LNCAP (cell line): Measurements from ENCODE around the gene TNFRSF8.

Experiments
- TF ChIP-seq, protein P1 (sequence below): fragments of 450-650 bp; IDR thresholded peaks from 2 replicates; pipeline ENCODE4 v1.5.1; 2017; ENCODE audit warnings: mild to moderate bottlenecking

Gene TNFRSF8

DNA sequence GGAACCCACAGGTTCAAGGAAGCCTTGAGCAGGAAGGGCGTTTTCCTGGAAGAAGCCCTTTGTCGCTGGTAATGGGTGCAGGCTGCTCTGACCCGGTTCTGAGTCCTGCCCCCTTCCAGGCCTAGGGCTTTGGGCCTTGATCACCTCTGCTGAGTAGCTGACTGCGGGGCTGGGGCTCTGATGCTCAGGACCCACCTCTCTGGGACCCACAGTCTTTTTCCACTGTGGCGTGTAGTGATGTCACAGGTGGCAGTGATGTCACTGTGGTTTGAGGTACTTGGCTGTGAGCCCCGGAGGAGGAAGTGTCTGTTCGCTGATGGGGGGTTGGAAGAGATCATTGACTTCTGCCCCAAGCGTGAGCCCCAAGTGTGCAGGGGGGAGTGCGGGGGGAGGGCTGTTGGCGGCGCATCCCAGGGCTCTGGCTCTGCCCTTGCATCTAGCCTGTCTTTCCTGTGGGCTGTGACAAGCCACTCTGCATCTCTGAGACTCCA is 110.6 kb downstream of the TNFRSF8 start:
- TF ChIP-seq, protein P1, sequence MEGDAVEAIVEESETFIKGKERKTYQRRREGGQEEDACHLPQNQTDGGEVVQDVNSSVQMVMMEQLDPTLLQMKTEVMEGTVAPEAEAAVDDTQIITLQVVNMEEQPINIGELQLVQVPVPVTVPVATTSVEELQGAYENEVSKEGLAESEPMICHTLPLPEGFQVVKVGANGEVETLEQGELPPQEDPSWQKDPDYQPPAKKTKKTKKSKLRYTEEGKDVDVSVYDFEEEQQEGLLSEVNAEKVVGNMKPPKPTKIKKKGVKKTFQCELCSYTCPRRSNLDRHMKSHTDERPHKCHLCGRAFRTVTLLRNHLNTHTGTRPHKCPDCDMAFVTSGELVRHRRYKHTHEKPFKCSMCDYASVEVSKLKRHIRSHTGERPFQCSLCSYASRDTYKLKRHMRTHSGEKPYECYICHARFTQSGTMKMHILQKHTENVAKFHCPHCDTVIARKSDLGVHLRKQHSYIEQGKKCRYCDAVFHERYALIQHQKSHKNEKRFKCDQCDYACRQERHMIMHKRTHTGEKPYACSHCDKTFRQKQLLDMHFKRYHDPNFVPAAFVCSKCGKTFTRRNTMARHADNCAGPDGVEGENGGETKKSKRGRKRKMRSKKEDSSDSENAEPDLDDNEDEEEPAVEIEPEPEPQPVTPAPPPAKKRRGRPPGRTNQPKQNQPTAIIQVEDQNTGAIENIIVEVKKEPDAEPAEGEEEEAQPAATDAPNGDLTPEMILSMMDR: no peak

GRCh38 chr1:12174924-12175810 is 112.1 kb downstream of the TNFRSF8 start:
- TF ChIP-seq, protein P1: no peak

DNA sequence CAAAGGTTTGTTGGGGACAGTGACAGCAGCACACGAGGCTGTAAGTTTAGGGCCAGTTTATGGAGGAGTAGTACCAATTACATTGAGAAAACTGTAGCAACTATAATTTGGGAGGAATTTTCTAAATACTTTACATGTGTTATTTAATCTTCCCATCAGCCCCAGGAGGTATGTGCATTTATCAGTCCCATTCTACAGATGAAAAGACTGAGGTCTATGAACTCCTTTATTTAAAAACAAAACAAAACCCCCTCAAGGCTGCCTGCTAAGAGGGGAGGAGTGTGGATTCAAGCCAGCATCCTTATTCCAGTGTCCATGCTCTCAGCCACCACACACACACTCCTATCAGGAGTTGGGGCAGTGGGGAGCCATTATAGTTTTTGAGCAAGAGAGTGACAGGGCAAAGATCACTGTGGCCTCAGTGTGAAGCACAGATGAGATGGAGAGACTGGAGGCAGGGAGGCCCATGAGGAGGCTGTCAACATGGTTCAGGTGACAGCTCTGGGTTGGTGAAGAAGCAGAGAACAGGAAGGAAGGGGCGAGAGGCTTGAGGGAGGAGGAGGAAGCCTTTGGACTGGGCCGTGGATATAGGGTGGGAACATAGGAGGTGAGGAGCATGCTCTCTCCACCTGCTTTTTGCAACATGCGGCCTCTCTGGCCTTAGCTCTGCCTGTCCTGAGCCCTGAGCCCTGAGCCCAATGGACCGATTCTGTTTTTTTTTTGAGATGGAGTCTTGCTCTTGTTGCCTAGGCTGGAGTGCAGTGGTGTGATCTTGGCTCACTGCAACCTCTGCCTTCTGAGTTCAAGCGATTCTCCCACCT is 113.4 kb downstream of the TNFRSF8 start:
- TF ChIP-seq, protein P1: no peak

DNA sequence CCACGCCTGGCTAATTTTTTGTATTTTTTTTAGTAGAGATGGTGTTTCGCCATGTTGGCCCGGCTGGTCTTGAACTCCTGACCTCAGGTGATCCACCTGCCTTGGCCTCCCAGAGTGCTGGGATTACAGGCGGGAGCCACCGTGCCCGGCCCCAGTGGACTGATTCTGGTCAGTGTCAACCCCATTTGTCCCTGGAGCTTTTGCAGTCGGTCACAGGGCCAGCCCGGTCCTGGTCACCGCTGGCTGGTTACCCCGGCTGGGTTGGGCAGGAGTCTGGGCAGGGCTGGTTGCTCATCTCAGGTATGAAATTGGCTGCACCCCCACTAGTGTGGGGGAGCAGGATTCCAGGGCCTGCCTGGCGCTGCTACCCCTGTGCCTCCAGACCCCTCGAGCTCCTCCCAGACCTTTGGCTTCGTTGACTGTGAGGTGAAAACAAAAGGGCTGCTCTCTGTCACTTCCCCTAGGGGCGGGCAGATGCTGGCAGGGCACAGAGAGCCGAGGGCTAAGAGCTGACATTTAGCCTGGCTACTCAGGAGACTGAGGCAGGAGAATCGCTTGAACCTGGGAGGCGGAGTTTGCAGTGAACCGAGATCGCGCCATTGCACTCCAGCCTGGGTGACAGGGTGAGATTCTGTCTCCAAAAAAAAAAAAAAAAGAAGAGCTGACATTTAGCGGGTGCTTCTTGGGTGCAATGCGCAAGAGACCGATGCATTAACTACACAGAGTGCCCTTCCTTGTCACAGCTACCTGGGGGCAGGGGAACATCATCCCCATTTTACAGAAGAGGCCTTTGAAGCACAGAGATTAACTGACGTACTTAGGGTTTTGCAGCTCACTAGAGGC is 114.3 kb downstream of the TNFRSF8 start:
- TF ChIP-seq, protein P1: no peak

- TF ChIP-seq, protein P1: no peak
Measured at GRCh38 chr1:12177999-12178441, 114.9 kb downstream of the TNFRSF8 start.

GRCh38 chr1:12178511-12178910 is 115.4 kb downstream of the TNFRSF8 start:
- TF ChIP-seq, protein P1: no peak

GRCh38 chr1:12179111-12179519 is 116.0 kb downstream of the TNFRSF8 start:
- TF ChIP-seq, protein P1: no peak
